Ovary (tissue), 9 donors: ENCODE data around the gene GPR55. TPM values are rescaled to one million over a fixed set of nuclear protein-coding genes. Genes with fewer than 3 reads are reported as not detected.
A peak's percentile ranks its signal among the peaks of the same experiment; 100 is the strongest.

Experiments used
- DNase-seq, 5 donors: peaks; one replicate each; pipeline ENCODE4 v3.0.0-alpha.2; 2019 to 2020
- H3K27ac ChIP-seq, 2 donors: fragments of 200-600 bp; one replicate each; pipeline versions ENCODE4 v1.5.1 to v1.8.0; 2019 to 2022
- H3K27me3 ChIP-seq: fragments of 200-600 bp; one replicate; pipeline ENCODE4 v1.8.0; 2022
- H3K36me3 ChIP-seq: fragments of 200-600 bp; sonication (generic); one replicate; pipeline ENCODE4 v1.5.1; 2019
- H3K4me1 ChIP-seq: one replicate; pipeline ENCODE4 v1.8.1; 2013; ENCODE audit warnings: mild to moderate bottlenecking, moderate library complexity; ENCODE audit not compliant: insufficient read depth
- H3K4me3 ChIP-seq: fragments of 200-600 bp; sonication (generic); one replicate; pipeline ENCODE4 v1.5.1; 2017
- H3K9me3 ChIP-seq, 2 donors: fragments of 200-600 bp in 1 of 2; sonication (generic) in 1 of 2; one replicate each; pipeline versions ENCODE4 v1.5.1 to v1.8.1; 2013 to 2019; ENCODE audit warnings: mild to moderate bottlenecking in 1 of 2, moderate library complexity in 1 of 2
- CTCF ChIP-seq, 3 donors: fragments of 450-650 bp in 2 of 3; fragments of 200-600 bp in 1 of 3; IDR thresholded peaks; one replicate each; pipeline versions ENCODE4 v1.5.1 to v1.8.0; 2016 to 2022; ENCODE audit warnings: antibody characterized with exemption in 3 of 3, mild to moderate bottlenecking in 1 of 3
- EP300 ChIP-seq: sonication (generic); formaldehyde crosslinking; IDR thresholded peaks from one replicate; pipeline ENCODE4 v1.6.1; 2017; ENCODE audit warnings: antibody characterized with exemption
- POLR2A ChIP-seq: fragments of 450-650 bp; IDR thresholded peaks from one replicate; pipeline ENCODE4 v1.6.1; 2017; ENCODE audit warnings: antibody characterized with exemption, mild to moderate bottlenecking, moderate library complexity
- WGBS, 3 donors: extraction: QIAGEN DNeasy Blood & Tissue Kit in 1 of 3; methylation state at CpG; one replicate each; pipeline versions ENCODE4 v1.1.5 to v1.1.7; 2013 to 2017; 5-methylcytosine and 5-hydroxymethylcytosine counted together
- intact Hi-C, 4 donors: fragments of 100-400 bp; cut with DNase I; formaldehyde crosslinking; loops; one replicate each; pipeline versions ENCODE4 v1.11.0 to v1.15.1; 2022 to 2023
- polyA plus RNA-seq, 2 donors: library from polyadenylated mRNA; stranded (reverse); fragments of 200-250 nt in 1 of 2; fragments of 350-450 nt in 1 of 2; fragmentation: Illumina TruSeq in 1 of 2; extraction: RNeasy Lipid Tissue Mini Kit (QIAGEN cat#74804) in 1 of 2; gene quantifications; one replicate each; pipeline ENCODE4 v1.2.3, GENCODE V29; 2013 to 2014
- total RNA-seq, 7 donors: library from RNA; depleted of rRNA in 2 of 7; stranded (reverse); fragments of >200 nt in 2 of 7; fragmentation: NEBNext Ultra II Directional in 3 of 7; extraction: Animal tissue kit (Norgen Biotek cat#: 25700) in 3 of 7; gene quantifications; one replicate each; pipeline versions ENCODE4 v1.1.0 to v1.2.4, GENCODE V29; 2016 to 2023
- donor health status: DM: no; HTN: no; CAD: no; lungs with moderate emphysema.
- donor health status: DM: no; HTN: no; CAD: no.
- donor health status: Bipolar disorder and iron deficiency.
- donor health status: DM: yes; HTN: yes; CAD: no.
- donor health status: DM: no; HTN: no; CAD: no.
- donor health status: DM: yes; HTN: yes; CAD: no.

Gene GPR55
- total and polyA plus RNA-seq, 9 donors, result 0.05 to 0.20 (median 0.14) TPM; not detected in 5

DNA sequence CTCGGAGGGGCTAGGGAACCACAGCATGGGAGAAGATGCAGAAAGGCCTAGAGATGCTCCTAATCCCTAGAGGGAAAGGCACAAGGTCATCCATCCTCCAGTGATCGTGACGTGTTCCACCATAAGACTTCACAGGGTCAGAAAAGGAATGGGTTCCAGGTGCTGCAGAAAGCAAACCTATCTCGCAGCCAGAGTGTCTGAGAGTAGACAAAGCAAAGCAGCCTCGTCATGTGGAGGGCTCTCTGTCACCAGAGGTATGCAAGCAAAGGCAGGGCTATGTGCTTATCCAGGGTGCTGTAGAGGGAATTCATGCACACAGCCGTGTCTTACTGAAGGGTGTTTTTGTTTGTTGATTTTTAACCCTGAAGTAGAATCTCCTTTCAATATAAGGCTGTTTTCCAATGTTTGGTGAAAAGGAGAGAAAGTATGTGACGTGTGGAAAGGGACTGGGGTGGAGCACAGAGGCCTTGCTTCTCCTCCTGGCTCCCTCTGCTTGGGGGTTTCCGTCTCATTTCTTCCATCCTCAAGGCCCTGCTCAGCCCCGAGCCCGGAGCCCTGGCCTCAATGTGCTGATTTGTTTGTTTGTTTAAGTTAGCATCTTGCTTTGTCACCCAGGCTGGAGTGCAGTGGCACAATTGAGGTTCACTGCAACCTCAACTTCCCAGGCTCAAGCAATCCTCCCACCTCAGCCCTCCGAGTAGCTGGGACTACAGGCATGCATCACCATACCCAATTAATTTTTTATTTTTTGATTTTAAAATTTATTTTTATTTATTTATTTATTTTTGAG, 3.0 kb downstream of the GPR55 start:
- peak in 1 of 5 donors; percentile 2 for DNase-seq
- TF ChIP-seq POLR2A (no peak), EP300 (no peak), CTCF (IDR thresholded peaks at IDR 0.05) (no peak)
- no peaks in the 10 kb centered on the region for H3K36me3 ChIP-seq

GRCh38 chr2:230920167-230920566, 4.9 kb downstream of the GPR55 start:
- Histone ChIP-seq H3K9me3 (no peaks in the 10 kb centered on the region), H3K4me3 (no peak overlapping the region), H3K36me3 (no peaks in the 10 kb centered on the region), H3K4me1 (no peaks in the 10 kb centered on the region), H3K27me3 (no peaks in the 10 kb centered on the region), H3K27ac (no peak overlapping the region)
- WGBS, 3 donors, result 51 to 63% (median 57%) methylated on average over 2 of the region's 2 CpGs
- no peak for DNase-seq
- intact Hi-C loops, result no loop called here
- no peak for TF ChIP-seq CTCF (IDR thresholded peaks at IDR 0.05)
- TF ChIP-seq EP300, result no peak
- no peak for TF ChIP-seq POLR2A

More for the DNA sequence above, 3.0 kb downstream of the GPR55 start:
- Histone ChIP-seq H3K27ac (no peak overlapping the region), H3K27me3 (no peaks in the 10 kb centered on the region), H3K9me3 (no peaks in the 10 kb centered on the region), H3K4me3 (no peak overlapping the region), H3K4me1 (no peaks in the 10 kb centered on the region)
- intact Hi-C loops, result no loop called here
- 70 to 76% (median 75%) methylated on average over 11 of the region's 11 CpGs for WGBS, 3 donors

- DNase-seq, result no peak
- Histone ChIP-seq H3K9me3 (no peaks in the 10 kb centered on the region), H3K27me3 (no peaks in the 10 kb centered on the region), H3K4me3 (no peak overlapping the region), H3K36me3 (no peaks in the 10 kb centered on the region), H3K4me1 (no peaks in the 10 kb centered on the region), H3K27ac (no peak overlapping the region)
- intact Hi-C loops, result no loop called here
- 69 to 74% (median 74%) methylated on average over 2 of the region's 2 CpGs for WGBS, 3 donors
- TF ChIP-seq EP300 (no peak), CTCF (IDR thresholded peaks at IDR 0.05) (no peak), POLR2A (no peak)
These were observed 5.4 kb downstream of the GPR55 start for GRCh38 chr2:230919681-230920080.

DNA sequence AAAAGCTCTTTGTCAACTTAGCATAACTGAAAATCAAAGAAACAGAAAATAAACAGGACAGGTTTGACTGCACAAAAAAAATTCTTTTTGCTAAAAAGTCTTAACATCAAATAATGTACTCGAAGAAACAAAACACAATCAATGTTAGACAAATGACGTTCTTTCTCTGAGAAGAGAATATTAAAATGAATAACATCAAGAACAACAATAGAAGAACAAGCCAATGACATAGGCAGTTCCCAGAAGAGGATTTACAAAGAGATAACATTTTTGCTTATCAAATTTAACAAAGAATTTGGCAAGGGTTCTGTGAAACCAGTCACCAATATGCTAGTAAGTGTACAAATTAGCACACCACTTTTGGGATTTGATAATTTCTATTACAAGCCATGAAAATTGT, 5.8 kb downstream of the GPR55 start:
- Histone ChIP-seq H3K4me1 (no peaks in the 10 kb centered on the region), H3K9me3 (no peaks in the 10 kb centered on the region), H3K27me3 (no peaks in the 10 kb centered on the region), H3K36me3 (no peaks in the 10 kb centered on the region), H3K27ac (no peak overlapping the region), H3K4me3 (no peak overlapping the region)
- 65 to 72% (median 69%) methylated on average over 2 of the region's 2 CpGs for WGBS, 3 donors
- intact Hi-C loops, result no loop called here
- TF ChIP-seq EP300, result no peak
- TF ChIP-seq CTCF (IDR thresholded peaks at IDR 0.05), result no peak
- TF ChIP-seq POLR2A, result no peak
- no peak for DNase-seq
